HG03159 (cell line): ENCODE results near the gene RBMY1F.
"Not testable (repeated sequence)": the region's sequence is repeated elsewhere in the genome, so short reads cannot be mapped to it uniquely, and the experiment has no call there.

Experiments used
- ATAC-seq: cut with Tn5 transposase; IDR thresholded peaks from one replicate; pipeline ENCODE4 v1.9.1; 2021; ENCODE audit warnings: mild to moderate bottlenecking, moderate library complexity; ENCODE audit not compliant: unreplicated experiment

RBMY1F gene

DNA sequence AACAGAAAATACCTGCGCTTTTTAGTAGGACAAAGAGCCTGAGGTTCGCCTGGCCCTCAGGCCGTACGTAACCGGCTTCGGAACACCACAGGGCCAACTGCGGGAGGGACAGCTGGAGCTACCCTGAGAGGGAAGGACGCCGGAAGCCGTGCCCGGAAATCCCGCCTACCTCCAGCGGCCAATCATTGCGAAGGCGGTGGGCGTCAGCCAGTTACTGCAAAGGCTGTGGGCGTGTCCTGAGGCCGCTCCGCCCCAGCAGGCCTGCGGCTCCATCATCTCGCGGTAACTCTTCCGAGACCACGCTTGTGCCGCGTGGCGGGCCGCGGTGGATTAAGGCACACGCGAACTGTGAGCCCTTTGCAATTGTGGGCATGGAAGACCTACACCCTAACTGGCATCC is at the start of gene RBMY1F:
TSS of gene RBMY1F (minus strand) at position 101 of the 400 bp plus-strand sequence. CDS start 1,954 bp downstream, outside the sequence.
- not testable (repeated sequence) for ATAC-seq

DNA sequence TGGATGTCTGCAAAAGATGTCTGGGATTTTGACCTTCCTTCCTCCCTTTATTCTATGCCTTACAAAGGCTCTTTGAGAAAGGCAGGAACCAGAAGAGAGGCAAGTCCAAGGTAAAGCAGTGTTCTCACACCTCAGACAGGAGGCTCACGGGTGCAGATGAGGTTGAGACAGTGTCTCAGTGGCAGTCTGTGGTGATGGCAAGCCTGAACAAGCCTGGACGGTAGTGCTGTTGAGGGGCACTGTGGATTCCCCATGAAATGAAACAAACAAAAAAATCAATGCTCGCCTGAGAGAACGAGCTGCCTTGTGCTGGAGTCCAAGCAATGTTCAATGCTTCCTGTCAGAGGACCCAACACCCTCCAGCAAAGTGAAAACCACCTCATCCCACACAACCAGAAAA is 31.6 kb downstream of the RBMY1F start:
- ATAC-seq = not testable (repeated sequence)

DNA sequence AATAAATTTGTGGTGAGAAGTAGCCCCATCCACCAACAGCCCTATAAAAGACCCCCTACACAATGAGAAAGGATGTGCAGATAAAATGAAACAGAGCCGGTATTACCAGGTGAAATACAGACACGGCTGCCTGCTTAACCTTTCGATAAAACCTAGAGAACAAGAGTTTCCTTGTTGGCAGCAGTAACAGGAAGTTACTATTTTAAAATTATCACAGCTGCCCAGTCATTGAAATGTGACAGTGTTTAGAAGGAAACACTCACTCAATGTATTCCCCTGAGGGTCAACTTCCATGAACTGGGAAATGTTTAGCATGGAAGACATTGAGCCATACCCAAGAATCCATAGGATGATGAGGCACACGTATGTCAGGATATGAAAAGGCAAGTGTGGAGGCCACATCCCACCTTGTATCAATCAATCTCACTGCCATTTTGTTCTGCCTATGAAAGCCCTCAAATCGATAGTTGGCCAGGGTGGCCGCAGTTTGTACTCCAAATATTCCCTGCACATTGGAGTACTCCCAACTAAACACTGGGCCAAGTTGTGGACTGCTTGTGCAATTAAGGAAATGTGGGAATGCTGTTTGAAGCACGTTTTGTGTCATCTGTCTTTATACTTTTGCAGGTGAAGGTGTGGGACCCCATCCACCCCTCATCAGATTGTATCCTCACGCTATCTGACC is 41.6 kb downstream of the RBMY1F start:
- not testable (repeated sequence) for ATAC-seq

DNA sequence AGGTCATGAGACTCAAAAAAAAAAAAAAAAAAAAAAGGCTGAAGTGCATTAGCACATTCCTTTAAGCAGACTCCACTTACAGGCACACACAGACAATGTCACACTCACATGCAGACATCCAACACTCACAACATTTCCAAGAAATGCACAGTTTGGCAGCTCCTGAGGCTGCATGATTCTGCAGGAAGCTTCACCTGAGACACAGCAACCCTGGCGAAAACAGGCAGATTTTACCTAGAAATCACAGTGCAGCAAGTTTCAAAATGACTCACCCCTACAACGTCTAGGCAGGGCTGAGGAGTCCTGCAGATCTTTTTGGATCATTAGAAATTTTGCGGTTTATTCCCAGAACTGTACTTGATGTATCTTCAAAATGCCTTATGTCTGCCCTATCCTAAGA is 48.0 kb downstream of the RBMY1F start:
- not testable (repeated sequence) for ATAC-seq

DNA sequence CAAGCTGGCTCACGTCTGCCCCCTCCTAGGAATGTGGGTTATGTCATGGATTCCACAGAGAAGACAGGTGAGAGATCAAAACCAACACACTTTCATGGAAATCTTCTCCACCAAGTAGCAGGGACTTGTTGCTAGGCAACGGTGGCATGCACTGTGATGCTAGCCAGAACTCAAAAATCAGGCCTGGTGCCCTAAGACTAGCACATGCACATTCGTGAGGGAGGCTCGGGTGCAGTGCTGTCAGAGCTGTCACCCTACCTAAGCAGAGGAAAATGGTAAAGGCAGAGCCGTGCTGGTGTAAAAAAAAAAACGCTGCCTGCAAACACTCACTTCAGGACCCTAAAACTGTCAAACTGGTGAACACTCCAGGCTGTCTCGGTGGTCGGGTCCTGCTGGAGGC is 52.2 kb downstream of the RBMY1F start:
- ATAC-seq = not testable (repeated sequence)
